HG02943 (cell line): ENCODE results near the gene C1orf210.

Source experiments
- ATAC-seq: cut with Tn5 transposase; IDR thresholded peaks from one replicate; pipeline ENCODE4 v1.9.1; 2021; ENCODE audit warnings: mild to moderate bottlenecking, low read depth, moderate library complexity; ENCODE audit not compliant: unreplicated experiment

Gene C1orf210

GRCh38 chr1:43275826-43276620 is 9.4 kb downstream of the C1orf210 start:
- ATAC-seq = no peak

GRCh38 chr1:43274804-43275180 is 10.6 kb downstream of the C1orf210 start:
- ATAC-seq = no peak

- ATAC-seq = no peak
Measured at GRCh38 chr1:43274125-43274803, 11.1 kb downstream of the C1orf210 start.

- ATAC-seq = no peak
Measured at GRCh38 chr1:43273708-43274107, 11.7 kb downstream of the C1orf210 start.

- no peak for ATAC-seq
Measured at GRCh38 chr1:43272576-43273571, 12.5 kb downstream of the C1orf210 start.

- no peak for ATAC-seq
Measured at GRCh38 chr1:43272161-43272560, 13.2 kb downstream of the C1orf210 start.

GRCh38 chr1:43271186-43272118 is 13.9 kb downstream of the C1orf210 start:
- ATAC-seq = no peak

- no peak for ATAC-seq
Measured at GRCh38 chr1:43270421-43271095, 14.8 kb downstream of the C1orf210 start.

GRCh38 chr1:43269627-43270375 is 15.6 kb downstream of the C1orf210 start, which contains the start of gene TMEM125:
TSS of gene TMEM125 (plus strand) at chr1:43269983. CDS start at chr1:43272723, 2,740 bp downstream.
- ATAC-seq = no peak

- no peak for ATAC-seq
Measured at GRCh38 chr1:43267818-43268425, 17.5 kb downstream of the C1orf210 start.

GRCh38 chr1:43267291-43267805 is 18.0 kb downstream of the C1orf210 start:
- ATAC-seq = no peak

GRCh38 chr1:43266881-43267280 is 18.5 kb downstream of the C1orf210 start:
- no peak for ATAC-seq

- no peak for ATAC-seq
Measured at GRCh38 chr1:43265431-43265830, 19.9 kb downstream of the C1orf210 start.

GRCh38 chr1:43258370-43258769 is 27.0 kb downstream of the C1orf210 start:
- ATAC-seq = no peak

- no peak for ATAC-seq
Measured at GRCh38 chr1:43256675-43257570, 28.5 kb downstream of the C1orf210 start.

GRCh38 chr1:43255438-43256210 is 29.8 kb downstream of the C1orf210 start:
- ATAC-seq = no peak
